HepG2 (cell line): ENCODE data around the gene PSMD1. TPM values are rescaled to one million over a fixed set of nuclear protein-coding genes. Genes with fewer than 3 reads are reported as not detected.
A peak's percentile ranks its signal among the peaks of the same experiment; 100 is the strongest.

ENCODE experiments used
- ATAC-seq: fragments of 200-7000 bp; cut with Tn5 transposase; 3 replicates; pipeline ENCODE4 v1.9.1; 2020; ENCODE audit warnings: mild to moderate bottlenecking, moderate library complexity
- BruUV-seq: library from RNA; stranded (reverse); fragments of 400-500 nt; replicated peaks from 2 replicates; lab custom pipeline; 2021; lab: Mats Ljungman, UMichigan
- CTCF ChIA-PET: fragments of 300-600 bp; formaldehyde crosslinking; extraction: SDS; loops from one replicate; lab custom pipeline; 2021; ENCODE audit warnings: low total read pairs, inconsistent platforms, low intra/inter-chr PET ratio; lab: Yijun Ruan, JAX
- POLR2A ChIA-PET: fragments of 350-600 bp; sonication (Branson Sonifier 250); formaldehyde crosslinking; loops from one replicate; lab custom pipeline; 2020; ENCODE audit warnings: antibody characterized with exemption, inconsistent platforms; lab: Yijun Ruan, JAX
- DNase-seq: peaks from one replicate; pipeline ENCODE4 v3.0.0-alpha.2; 2015; ENCODE audit warnings: low spot score
- FAIRE-seq: peaks from 3 replicates; lab custom pipeline; 2011; peaks lifted over from hg19 to GRCh38; lab: Jason Lieb, UNC
- H2AFZ ChIP-seq: one replicate; pipeline ENCODE4 v1.6.1; 2011; ENCODE audit warnings: low read length, inconsistent platforms
- H3K27ac ChIP-seq: fragments of 300-600 bp; 3 replicates; pipeline ENCODE4 v1.8.0; 2011; ENCODE audit warnings: mixed run types, mild to moderate bottlenecking, mixed read lengths, low read length, inconsistent platforms; ENCODE audit not compliant: insufficient read depth; ENCODE audit errors: extremely low read length
- H3K27me3 ChIP-seq, 2 experiments: fragments of 200-600 bp in 1 of 2; 2 replicates in 1 of 2; 3 replicates in 1 of 2; pipeline versions ENCODE4 v1.6.0 to v1.8.0; 2011; ENCODE audit warnings: low read length in 2 of 2, mild to moderate bottlenecking in 2 of 2, moderate library complexity in 2 of 2, inconsistent platforms in 1 of 2; ENCODE audit not compliant: insufficient read depth in 2 of 2, control insufficient read depth in 1 of 2
- H3K36me3 ChIP-seq, 2 experiments: fragments of 200-600 bp in 1 of 2; replicated peaks in 1 of 2; 2 replicates in 1 of 2; 3 replicates in 1 of 2; pipeline versions ENCODE4 v1.5.1 to v1.8.0; 2011; ENCODE audit warnings: low read length in 2 of 2, inconsistent platforms in 1 of 2; ENCODE audit not compliant: insufficient read depth in 2 of 2, control insufficient read depth in 1 of 2
- H3K4me1 ChIP-seq: 2 replicates; pipeline ENCODE4 v1.5.1; 2012; ENCODE audit warnings: low read length, inconsistent platforms; ENCODE audit not compliant: insufficient read depth
- H3K4me2 ChIP-seq: 2 replicates; pipeline ENCODE4 v1.6.0; 2011; ENCODE audit warnings: low read depth, low read length, inconsistent platforms
- H3K4me3 ChIP-seq, 3 experiments: fragments of 200-600 bp in 1 of 3; sonication (generic), shearing (Covaris generic) in 1 of 3; replicated peaks in 1 of 3; 2 replicates each; pipeline ENCODE4 v1.5.1; 2011 to 2016; ENCODE audit warnings: low read length in 3 of 3, inconsistent platforms in 2 of 3, low read depth in 2 of 3, mild to moderate bottlenecking in 2 of 3, control low read depth in 1 of 3, mixed read lengths in 1 of 3; ENCODE audit not compliant: insufficient read depth in 1 of 3
- H3K79me2 ChIP-seq: one replicate; pipeline ENCODE4 v1.6.1; 2011; ENCODE audit warnings: low read length, inconsistent platforms; ENCODE audit not compliant: insufficient read depth
- H3K9ac ChIP-seq: 2 replicates; pipeline ENCODE4 v1.6.0; 2011; ENCODE audit warnings: mild to moderate bottlenecking, low read depth, low read length, inconsistent platforms; ENCODE audit not compliant: insufficient read depth
- H3K9me3 ChIP-seq: 2 replicates; pipeline ENCODE4 v1.5.1; 2012; ENCODE audit warnings: mild to moderate bottlenecking, low read length
- H4K20me1 ChIP-seq: 2 replicates; pipeline ENCODE4 v1.6.0; 2011; ENCODE audit warnings: inconsistent platforms, mild to moderate bottlenecking, low read length, moderate library complexity; ENCODE audit not compliant: insufficient read depth
- ATF5 ChIP-seq: sonication (generic); formaldehyde crosslinking; IDR thresholded peaks from 2 replicates; pipeline ENCODE4 v1.4.0; 2020; ENCODE audit warnings: mild to moderate bottlenecking, low read depth, missing genetic modification reagents
- BRD4 ChIP-seq: sonication (generic); formaldehyde crosslinking; IDR thresholded peaks from 2 replicates; pipeline ENCODE4 v1.4.0; 2020; ENCODE audit warnings: missing genetic modification reagents
- GMEB2 ChIP-seq: IDR thresholded peaks from 2 replicates; pipeline ENCODE4 v1.6.1; 2016; ENCODE audit warnings: missing biosample characterization, missing genetic modification reagents, low read depth
- KLF15 ChIP-seq: sonication (generic); formaldehyde crosslinking; IDR thresholded peaks from 2 replicates; pipeline ENCODE4 v1.8.1; 2023; ENCODE audit warnings: borderline replicate concordance, mild to moderate bottlenecking, inconsistent platforms, missing genetic modification reagents, mixed read lengths
- NFATC3 ChIP-seq: sonication (generic); formaldehyde crosslinking; IDR thresholded peaks from 2 replicates; pipeline ENCODE4 v1.5.1; 2020; ENCODE audit warnings: mild to moderate bottlenecking, missing genetic modification reagents
- NFYB ChIP-seq: sonication (generic); formaldehyde crosslinking; IDR thresholded peaks from 2 replicates; pipeline ENCODE4 v1.4.0; 2020; ENCODE audit warnings: missing genetic modification reagents
- TCF12 ChIP-seq, 2 experiments: fragments of 450-650 bp in 1 of 2; sonication (generic) in 1 of 2; formaldehyde crosslinking in 1 of 2; IDR thresholded peaks; 2 replicates each; pipeline versions ENCODE4 v1.6.1 to v1.8.0; 2017 to 2022; ENCODE audit warnings: antibody characterized with exemption in 1 of 2, mild to moderate bottlenecking in 1 of 2, missing genetic modification reagents in 1 of 2, moderate library complexity in 1 of 2
- ZBTB33 ChIP-seq: sonication (generic); formaldehyde crosslinking; IDR thresholded peaks from 2 replicates; pipeline ENCODE4 v1.4.0; 2020; ENCODE audit warnings: missing genetic modification reagents
- ZMYM3 ChIP-seq: sonication (generic); formaldehyde crosslinking; IDR thresholded peaks from 2 replicates; pipeline ENCODE4 v1.5.1; 2020; ENCODE audit warnings: mild to moderate bottlenecking, missing genetic modification reagents
- ZNF337 ChIP-seq: sonication (generic); formaldehyde crosslinking; IDR thresholded peaks from 2 replicates; pipeline ENCODE4 v1.5.1; 2020; ENCODE audit warnings: missing genetic modification reagents, low read depth, mild to moderate bottlenecking, borderline replicate concordance
- WGBS: methylation state at CpG from one replicate; pipeline ENCODE4 v1.1.6; 2017; ENCODE audit warnings: low lambda C conversion rate; 5-methylcytosine and 5-hydroxymethylcytosine counted together
- in situ Hi-C: cut with HindIII; loops from 2 replicates; pipeline ENCODE4 v1.10.0; 2017; ENCODE audit warnings: low pct_unique_long_range_greater_than_20kb; ENCODE audit not compliant: extremely low pct_ligation_motif_present
- intact Hi-C: fragments of 100-400 bp; cut with micrococcal nuclease; formaldehyde crosslinking; loops from one replicate; pipeline ENCODE4 v1.10.0; 2022; ENCODE audit not compliant: unreplicated experiment
- polyA plus RNA-seq, 8 experiments: library from polyadenylated mRNA; depleted of rRNA in 3 of 8; stranded (reverse) in 7 of 8; unstranded in 1 of 8; fragments of >200 nt; fragmentation: Illumina TruSeq in 4 of 8; extraction: Trizol in 4 of 8; gene quantifications; 2 replicates each; pipeline versions ENCODE4 v1.2.1 to v1.2.3, GENCODE V29; 2011 to 2016; ENCODE audit warnings: low read depth in 4 of 8, missing spikeins in 1 of 8, mixed read lengths in 1 of 8; ENCODE audit not compliant: insufficient read depth in 1 of 8
- total RNA-seq, 5 experiments: library from RNA; depleted of rRNA; stranded (reverse); fragments of >200 nt; fragmentation: Illumina TruSeq; extraction: Trizol; gene quantifications; 2 replicates each; pipeline ENCODE4 v1.2.3, GENCODE V29; 2016; ENCODE audit warnings: low read depth in 1 of 5

Gene PSMD1
- total and polyA plus RNA-seq, 2 of the 13 experiments (the other 11 are each of a cell fraction or from before 2014, with no cell fraction given) = 136 to 191 TPM

- DNase-seq (no peak), ATAC-seq (no peak)
- no TSS peak for BruUV-seq
- in situ Hi-C loops = no loop called here
- H3K9me3 ChIP-seq = no peaks in the 10 kb centered on the region
- H3K4me3 ChIP-seq = no peak overlapping the region
- H4K20me1 ChIP-seq = no peaks in the 10 kb centered on the region
- H2AFZ ChIP-seq = no peak overlapping the region
- H3K79me2 ChIP-seq = no peaks in the 10 kb centered on the region
- no peaks in the 10 kb centered on the region for H3K27me3 ChIP-seq
- H3K9ac ChIP-seq = no peak overlapping the region
- H3K36me3 ChIP-seq = no peaks in the 10 kb centered on the region
- H3K4me1 ChIP-seq = peaks cover 64% of the 10 kb centered on the region
- CTCF ChIA-PET = no interaction called here
- no peak overlapping the region for H3K27ac ChIP-seq
- POLR2A ChIA-PET = interaction anchor here (3.4 kb wide), 1 partner anchor 21 kb away, joined by 25 read pairs; no protein-coding TSS in a partner anchor
- intact Hi-C loops = no loop called here
- no peak overlapping the region for H3K4me2 ChIP-seq
- TF ChIP-seq ZMYM3 (peak; percentile 55), BRD4 (no peak), NFYB (CRISPR knock-in tag) (peak; percentile 45; the same call in 1 of the 2 replicates), ATF5 (CRISPR knock-in tag) (no peak)
- TF ChIP-seq, all 625 proteins: peak for 2
- no peak for FAIRE-seq
These were observed 27.8 kb upstream of the PSMD1 start for GRCh38 chr2:231028889-231029288.

GRCh38 chr2:231029563-231029962 is 27.1 kb upstream of the PSMD1 start:
- intact Hi-C loops = no loop called here
- H3K4me1 ChIP-seq = peaks cover 66% of the 10 kb centered on the region

More at GRCh38 chr2:231029563-231029962, 27.1 kb upstream of the PSMD1 start:
- DNase-seq (no peak), ATAC-seq (no peak), FAIRE-seq (no peak)
- H3K27ac ChIP-seq = no peak overlapping the region
- ChIA-PET CTCF (no interaction called here), POLR2A (interaction anchor here (5.1 kb wide), 1 partner anchor 22 kb away, joined by 66 read pairs; no protein-coding TSS in a partner anchor)
- H3K9me3 ChIP-seq = no peaks in the 10 kb centered on the region
- 81% methylated on average over 9 of the region's 9 CpGs for WGBS
- H3K4me2 ChIP-seq = no peak overlapping the region
- no peaks in the 10 kb centered on the region for H3K27me3 ChIP-seq
- H4K20me1 ChIP-seq = no peaks in the 10 kb centered on the region
- in situ Hi-C loops = no loop called here
- H3K36me3 ChIP-seq = no peaks in the 10 kb centered on the region
- H3K79me2 ChIP-seq = no peaks in the 10 kb centered on the region
- TF ChIP-seq GMEB2 = no peak
- no peak for TF ChIP-seq KLF15 (CRISPR knock-in tag)
- no peak for TF ChIP-seq ZNF337
- no peak for TF ChIP-seq TCF12 (IDR thresholded peaks at IDR 0.05)
- TF ChIP-seq TCF12 (CRISPR knock-in tag; IDR thresholded peaks at IDR 0.05) = no peak
- TF ChIP-seq ZBTB33 (CRISPR knock-in tag) = no peak
- no peak for TF ChIP-seq NFATC3 (CRISPR knock-in tag)
- no peak overlapping the region for H3K4me3 ChIP-seq
- no TSS peak for BruUV-seq
- no peak overlapping the region for H2AFZ ChIP-seq
- H3K9ac ChIP-seq = no peak overlapping the region
